ENCODE data around the gene CTRB1. TPM values are rescaled to one million over a fixed set of nuclear protein-coding genes. Genes with fewer than 3 reads are reported as not detected.
"Not testable (repeated sequence)": the region's sequence is repeated elsewhere in the genome, so short reads cannot be mapped to it uniquely, and the experiment has no call there.

CTRB1 gene
- total RNA-seq, 2 donors from 2014 or later, result 4.0 TPM; not detected in 1

DNA sequence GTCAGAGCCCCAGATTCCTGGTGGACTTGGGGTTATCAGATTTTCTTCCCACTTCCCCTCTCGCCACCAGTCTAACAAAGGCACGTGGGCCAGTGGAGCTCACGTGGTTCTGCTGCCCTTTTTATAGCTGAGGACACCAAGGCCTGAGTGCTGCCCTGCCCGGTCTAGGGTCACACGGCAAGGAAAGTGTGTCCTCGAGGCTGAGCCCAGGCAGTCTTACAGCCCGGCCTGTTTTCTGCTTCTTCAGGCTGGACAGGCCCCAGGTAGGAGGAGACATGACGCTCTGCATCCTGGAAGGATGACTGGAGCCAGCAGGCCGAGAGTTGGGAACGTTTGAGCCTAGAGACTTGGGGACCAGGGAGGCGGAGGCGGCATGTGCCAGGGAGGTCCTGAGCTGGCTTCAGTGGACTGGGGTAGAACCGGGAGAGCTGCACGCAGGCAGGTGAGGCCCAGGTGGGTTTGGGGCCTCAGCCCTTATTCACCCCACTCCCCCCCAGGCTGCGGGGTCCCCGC, 3.5 kb downstream of the CTRB1 start:
- intact Hi-C loops (cut with DNase I), result loop anchor here in 1 of 2 donors (10.0 kb wide), 1 partner anchor 352 kb away; no protein-coding TSS in a partner anchor
- DNase-seq (ENCODE audit: low spot score), result no peak

GRCh38 chr16:75223129-75223528, 4.3 kb downstream of the CTRB1 start:
- DNase-seq (ENCODE audit: low spot score), result not testable (repeated sequence)
- intact Hi-C loops (cut with DNase I), result loop anchor here in 1 of 2 donors (10.0 kb wide), 1 partner anchor 352 kb away; no protein-coding TSS in a partner anchor

DNA sequence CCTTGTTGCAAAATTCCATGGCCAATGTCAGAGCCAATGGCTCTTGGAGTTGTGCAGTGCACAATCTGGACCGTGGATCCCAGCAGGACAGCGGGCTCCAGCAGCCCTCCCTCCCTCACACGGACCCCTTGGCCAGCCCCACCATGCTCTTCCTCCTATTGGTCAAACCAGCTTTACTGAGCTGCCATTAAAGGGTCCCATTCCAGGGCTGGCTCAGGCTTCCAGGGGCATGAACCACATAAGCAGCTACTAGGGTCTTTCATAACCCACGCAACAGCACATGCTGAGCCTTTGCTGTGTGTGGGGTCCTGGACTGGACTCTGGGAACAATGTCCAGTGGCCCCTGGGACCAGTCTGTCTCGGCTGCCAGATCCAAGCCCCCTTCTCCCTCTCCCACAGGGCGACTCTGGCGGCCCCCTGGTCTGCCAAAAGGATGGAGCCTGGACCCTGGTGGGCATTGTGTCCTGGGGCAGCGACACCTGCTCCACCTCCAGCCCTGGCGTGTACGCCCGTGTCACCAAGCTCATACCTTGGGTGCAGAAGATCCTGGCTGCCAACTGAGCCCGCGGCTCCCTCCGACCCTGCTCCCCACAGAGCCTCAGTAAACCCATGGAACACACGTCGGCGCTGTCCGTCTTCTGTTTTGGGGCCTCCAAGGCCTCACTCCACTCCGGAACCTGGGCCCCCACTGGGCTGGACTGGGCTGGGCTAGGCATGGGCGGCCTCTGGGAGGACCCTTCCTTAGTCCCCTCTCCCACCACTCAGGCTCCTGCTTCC, 5.7 kb downstream of the CTRB1 start:
- intact Hi-C loops (cut with DNase I), result loop anchor here (1.0 to 10.0 kb wide), 3 partner anchors 18 to 350 kb away; partner anchors contain the start of gene CTRB2 (in 1 of the 2)
- no peak for DNase-seq (ENCODE audit: low spot score)

- intact Hi-C loops (cut with DNase I), result loop anchor here in 1 of 2 donors (2.0 to 10.0 kb wide), 2 partner anchors 18 to 350 kb away; partner anchors contain the start of gene CTRB2
- DNase-seq (ENCODE audit: low spot score), result no peak
These were observed 6.3 kb downstream of the CTRB1 start for GRCh38 chr16:75225092-75225491.

GRCh38 chr16:75225678-75226515, 7.1 kb downstream of the CTRB1 start:
- no peak for DNase-seq (ENCODE audit: low spot score)
- intact Hi-C loops (cut with DNase I), result loop anchor here in 1 of 2 donors (2.0 to 10.0 kb wide), 2 partner anchors 19 to 349 kb away; partner anchors contain the start of gene CTRB2

GRCh38 chr16:75226550-75227360, 8.0 kb downstream of the CTRB1 start:
- DNase-seq (ENCODE audit: low spot score), result no peak
- intact Hi-C loops (cut with DNase I), result loop anchor here in 1 of 2 donors (10.0 kb wide), 1 partner anchor 348 kb away; no protein-coding TSS in a partner anchor

- no peak for DNase-seq (ENCODE audit: low spot score)
- intact Hi-C loops (cut with DNase I), result loop anchor here in 1 of 2 donors (10.0 kb wide), 1 partner anchor 347 kb away; no protein-coding TSS in a partner anchor
These were observed 8.8 kb downstream of the CTRB1 start for GRCh38 chr16:75227361-75228142.

GRCh38 chr16:75228143-75228976, 9.6 kb downstream of the CTRB1 start:
- DNase-seq (ENCODE audit: low spot score), result no peak
- intact Hi-C loops (cut with DNase I), result loop anchor here in 1 of 2 donors (10.0 kb wide), 1 partner anchor 346 kb away; no protein-coding TSS in a partner anchor

- no peak for DNase-seq (ENCODE audit: low spot score)
- intact Hi-C loops (cut with DNase I), result loop anchor here in 1 of 2 donors (5.0 to 10.0 kb wide), 2 partner anchors 158 to 345 kb away; no protein-coding TSS in a partner anchor
These were observed 10.6 kb downstream of the CTRB1 start for GRCh38 chr16:75229172-75230031.

- intact Hi-C loops (cut with DNase I), result loop anchor here in 1 of 2 donors (5.0 kb wide), 1 partner anchor 157 kb away; no protein-coding TSS in a partner anchor
- DNase-seq (ENCODE audit: low spot score), result no peak
These were observed 11.8 kb downstream of the CTRB1 start for GRCh38 chr16:75230471-75231110.

- DNase-seq (ENCODE audit: low spot score), result no peak
- intact Hi-C loops (cut with DNase I), result loop anchor here in 1 of 2 donors (5.0 kb wide), 1 partner anchor 156 kb away; no protein-coding TSS in a partner anchor
These were observed 12.8 kb downstream of the CTRB1 start for GRCh38 chr16:75231570-75231969.

- intact Hi-C loops (cut with DNase I), result loop anchor here in 1 of 2 donors (5.0 kb wide), 1 partner anchor 154 kb away; no protein-coding TSS in a partner anchor
These were observed 14.8 kb downstream of the CTRB1 start for GRCh38 chr16:75233611-75233938.

GRCh38 chr16:75234856-75235696, 16.3 kb downstream of the CTRB1 start:
- intact Hi-C loops (cut with DNase I), result loop anchor here (5.0 kb wide), 1 partner anchor 152 kb away; no protein-coding TSS in a partner anchor
- DNase-seq (ENCODE audit: low spot score), result no peak

More at GRCh38 chr16:75233611-75233938, 14.8 kb downstream of the CTRB1 start:
- no peak for DNase-seq (ENCODE audit: low spot score)

DNA sequence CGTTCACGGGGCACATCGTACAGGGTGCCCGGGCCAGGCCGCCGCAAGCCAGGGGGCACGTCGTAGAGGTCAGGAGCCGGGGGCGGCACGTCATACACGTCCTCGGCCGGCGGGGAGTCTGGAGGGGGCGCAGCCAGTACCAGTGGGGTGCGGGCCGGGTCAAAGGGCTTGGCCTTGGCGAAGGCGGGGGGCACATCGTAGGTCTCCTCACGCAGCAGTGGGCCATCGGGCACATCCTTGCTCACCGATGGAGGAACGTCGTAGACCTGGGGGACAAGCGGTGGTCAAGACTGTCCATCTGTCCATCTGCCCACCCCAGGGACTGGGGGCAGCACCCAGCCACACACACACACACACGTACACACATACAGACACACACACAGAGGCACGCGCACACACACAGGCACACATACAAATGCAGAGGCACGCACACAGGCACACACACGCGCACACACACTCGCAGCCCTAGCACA, 17.0 kb downstream of the CTRB1 start:
- intact Hi-C loops (cut with DNase I), result loop anchor here in 1 of 2 donors (5.0 kb wide), 1 partner anchor 152 kb away; no protein-coding TSS in a partner anchor
- no peak for DNase-seq (ENCODE audit: low spot score)

All from posterior vena cava (tissue), 2 donors.